ENCODE measurements around the gene ELMO2.

Gene ELMO2

DNA sequence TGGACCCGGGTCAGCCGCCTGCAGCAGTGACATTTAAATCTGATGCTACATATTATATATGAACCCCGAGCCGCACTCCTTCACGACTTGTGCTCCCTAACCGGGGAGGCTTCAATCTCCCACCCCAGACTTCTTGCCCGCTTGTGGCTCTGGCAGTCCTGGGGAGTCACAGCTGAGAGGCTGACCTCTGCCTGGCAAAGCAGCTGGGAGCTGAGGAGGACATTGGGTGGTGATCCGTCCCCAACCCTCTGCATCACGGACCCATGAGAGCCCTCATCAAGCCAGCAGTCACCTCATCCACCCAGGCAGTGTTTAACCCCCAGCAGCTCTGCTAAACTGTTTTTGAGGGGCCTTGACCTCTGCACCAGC is 64.4 kb downstream of the ELMO2 start:
- TF ChIP-seq EP300 (IDR thresholded peaks at IDR 0.05; ENCODE audit: borderline replicate concordance) (no peak), TEAD4 (IDR thresholded peaks at IDR 0.05) (no peak), CREB1 (IDR thresholded peaks at IDR 0.05; ENCODE audit: low read depth) (no peak), EGR1 (IDR thresholded peaks at IDR 0.05) (no peak), TCF12 (IDR thresholded peaks at IDR 0.05; ENCODE audit: low read depth) (no peak), NFIC (IDR thresholded peaks at IDR 0.05) (no peak), FOXM1 (IDR thresholded peaks at IDR 0.05; ENCODE audit: borderline replicate concordance, low read depth) (no peak), CEBPB (IDR thresholded peaks at IDR 0.05) (no peak), RAD21 (IDR thresholded peaks at IDR 0.05; ENCODE audit: low read depth) (no peak), ZBTB7A (IDR thresholded peaks at IDR 0.05; ENCODE audit: low read depth) (no peak), YY1 (IDR thresholded peaks at IDR 0.05; ENCODE audit: low read depth) (no peak), TAF1 (IDR thresholded peaks at IDR 0.05; ENCODE audit: low read depth) (no peak)
- TF ChIP-seq, protein P1, sequence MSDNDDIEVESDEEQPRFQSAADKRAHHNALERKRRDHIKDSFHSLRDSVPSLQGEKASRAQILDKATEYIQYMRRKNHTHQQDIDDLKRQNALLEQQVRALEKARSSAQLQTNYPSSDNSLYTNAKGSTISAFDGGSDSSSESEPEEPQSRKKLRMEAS (IDR thresholded peaks at IDR 0.05) = no peak
- TF ChIP-seq, protein P2, sequence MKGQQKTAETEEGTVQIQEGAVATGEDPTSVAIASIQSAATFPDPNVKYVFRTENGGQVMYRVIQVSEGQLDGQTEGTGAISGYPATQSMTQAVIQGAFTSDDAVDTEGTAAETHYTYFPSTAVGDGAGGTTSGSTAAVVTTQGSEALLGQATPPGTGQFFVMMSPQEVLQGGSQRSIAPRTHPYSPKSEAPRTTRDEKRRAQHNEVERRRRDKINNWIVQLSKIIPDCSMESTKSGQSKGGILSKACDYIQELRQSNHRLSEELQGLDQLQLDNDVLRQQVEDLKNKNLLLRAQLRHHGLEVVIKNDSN (IDR thresholded peaks at IDR 0.05) = no peak
- TF ChIP-seq, protein P3, sequence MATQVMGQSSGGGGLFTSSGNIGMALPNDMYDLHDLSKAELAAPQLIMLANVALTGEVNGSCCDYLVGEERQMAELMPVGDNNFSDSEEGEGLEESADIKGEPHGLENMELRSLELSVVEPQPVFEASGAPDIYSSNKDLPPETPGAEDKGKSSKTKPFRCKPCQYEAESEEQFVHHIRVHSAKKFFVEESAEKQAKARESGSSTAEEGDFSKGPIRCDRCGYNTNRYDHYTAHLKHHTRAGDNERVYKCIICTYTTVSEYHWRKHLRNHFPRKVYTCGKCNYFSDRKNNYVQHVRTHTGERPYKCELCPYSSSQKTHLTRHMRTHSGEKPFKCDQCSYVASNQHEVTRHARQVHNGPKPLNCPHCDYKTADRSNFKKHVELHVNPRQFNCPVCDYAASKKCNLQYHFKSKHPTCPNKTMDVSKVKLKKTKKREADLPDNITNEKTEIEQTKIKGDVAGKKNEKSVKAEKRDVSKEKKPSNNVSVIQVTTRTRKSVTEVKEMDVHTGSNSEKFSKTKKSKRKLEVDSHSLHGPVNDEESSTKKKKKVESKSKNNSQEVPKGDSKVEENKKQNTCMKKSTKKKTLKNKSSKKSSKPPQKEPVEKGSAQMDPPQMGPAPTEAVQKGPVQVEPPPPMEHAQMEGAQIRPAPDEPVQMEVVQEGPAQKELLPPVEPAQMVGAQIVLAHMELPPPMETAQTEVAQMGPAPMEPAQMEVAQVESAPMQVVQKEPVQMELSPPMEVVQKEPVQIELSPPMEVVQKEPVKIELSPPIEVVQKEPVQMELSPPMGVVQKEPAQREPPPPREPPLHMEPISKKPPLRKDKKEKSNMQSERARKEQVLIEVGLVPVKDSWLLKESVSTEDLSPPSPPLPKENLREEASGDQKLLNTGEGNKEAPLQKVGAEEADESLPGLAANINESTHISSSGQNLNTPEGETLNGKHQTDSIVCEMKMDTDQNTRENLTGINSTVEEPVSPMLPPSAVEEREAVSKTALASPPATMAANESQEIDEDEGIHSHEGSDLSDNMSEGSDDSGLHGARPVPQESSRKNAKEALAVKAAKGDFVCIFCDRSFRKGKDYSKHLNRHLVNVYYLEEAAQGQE (IDR thresholded peaks at IDR 0.05; ENCODE audit: low read depth) = no peak

DNA sequence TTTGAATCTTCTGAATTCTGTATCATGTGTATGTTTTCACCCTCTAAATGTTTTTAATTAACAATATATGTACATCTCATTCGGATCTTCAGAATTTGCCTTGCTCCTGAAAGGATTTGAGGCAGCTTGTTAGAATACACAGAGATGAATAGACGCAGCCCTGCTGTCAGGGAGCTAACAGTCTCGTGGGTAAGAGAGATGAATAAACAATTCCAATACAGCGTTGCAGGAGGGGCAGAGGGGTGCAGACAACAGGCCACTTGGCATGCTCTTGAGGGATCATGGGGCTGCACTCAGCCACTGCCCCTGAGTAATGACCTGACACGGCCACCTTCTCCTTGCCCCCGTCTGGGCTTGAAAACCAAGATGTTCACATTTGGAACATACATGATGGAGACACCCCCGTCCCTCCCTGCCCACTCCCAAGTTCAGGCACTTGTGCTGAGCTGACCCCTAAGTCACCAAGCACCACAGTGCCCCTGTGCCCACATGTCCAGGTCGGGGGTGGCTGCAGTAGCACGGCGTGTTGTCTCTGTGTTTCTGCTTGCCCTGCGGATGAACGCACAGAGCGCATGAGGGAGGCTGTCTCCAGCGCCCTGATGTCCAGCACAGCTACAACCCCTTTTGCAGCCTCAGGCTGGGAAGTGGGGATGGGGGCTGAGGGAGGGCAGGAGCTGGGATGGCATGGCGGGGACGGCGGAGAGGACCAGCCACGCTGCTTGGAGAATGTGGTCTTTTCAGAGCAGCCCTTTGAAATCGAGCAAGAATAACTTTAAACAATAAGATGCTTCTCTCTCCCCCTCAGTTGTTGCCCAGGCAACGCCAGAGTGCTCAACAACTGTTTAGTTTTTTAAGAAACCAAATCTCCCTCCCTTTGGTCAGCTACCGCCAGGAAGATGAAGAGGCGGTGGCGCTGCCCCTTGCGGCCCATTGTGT is 65.1 kb downstream of the ELMO2 start:
- TF ChIP-seq, protein P3 (IDR thresholded peaks at IDR 0.05; ENCODE audit: low read depth) = no peak
- TF ChIP-seq EP300 (IDR thresholded peaks at IDR 0.05; ENCODE audit: borderline replicate concordance) = no peak
- TF ChIP-seq, protein P1 (IDR thresholded peaks at IDR 0.05) = no peak
- no peak for TF ChIP-seq TEAD4 (IDR thresholded peaks at IDR 0.05)
- TF ChIP-seq, protein P2 (IDR thresholded peaks at IDR 0.05) = no peak
- TF ChIP-seq CREB1 (IDR thresholded peaks at IDR 0.05; ENCODE audit: low read depth) = no peak
- TF ChIP-seq CEBPB (IDR thresholded peaks at IDR 0.05) = no peak
- TF ChIP-seq NFIC (IDR thresholded peaks at IDR 0.05) = no peak
- no peak for TF ChIP-seq YY1 (IDR thresholded peaks at IDR 0.05; ENCODE audit: low read depth)
- TF ChIP-seq EGR1 (IDR thresholded peaks at IDR 0.05) = no peak
- no peak for TF ChIP-seq FOXM1 (IDR thresholded peaks at IDR 0.05; ENCODE audit: borderline replicate concordance, low read depth)
- TF ChIP-seq TAF1 (IDR thresholded peaks at IDR 0.05; ENCODE audit: low read depth) = no peak

DNA sequence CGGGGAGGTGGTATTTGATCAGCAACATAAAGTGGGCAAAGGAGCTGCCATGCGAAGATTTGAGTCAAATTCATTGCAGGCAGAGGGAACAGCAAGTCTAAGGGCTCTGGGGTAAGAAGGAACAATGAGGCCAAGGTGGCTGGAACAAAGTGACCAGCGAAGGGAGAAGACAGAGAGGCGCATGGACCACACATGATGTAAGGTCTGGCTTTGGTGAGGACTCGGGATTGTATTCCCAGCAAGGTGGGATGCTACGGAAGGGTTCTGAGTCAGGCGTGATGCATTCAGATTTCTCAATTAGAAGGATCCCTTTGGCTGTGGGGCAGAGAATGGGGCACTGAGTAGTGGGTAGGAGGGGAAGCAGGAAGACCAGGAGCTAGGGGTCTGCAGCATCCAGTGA is 67.4 kb downstream of the ELMO2 start:
- TF ChIP-seq, protein P2 (IDR thresholded peaks at IDR 0.05) = no peak
- TF ChIP-seq CEBPB (IDR thresholded peaks at IDR 0.05) (no peak), TAF1 (IDR thresholded peaks at IDR 0.05; ENCODE audit: low read depth) (no peak), EGR1 (IDR thresholded peaks at IDR 0.05) (no peak), TCF12 (IDR thresholded peaks at IDR 0.05; ENCODE audit: low read depth) (no peak), NFIC (IDR thresholded peaks at IDR 0.05) (no peak), YY1 (IDR thresholded peaks at IDR 0.05; ENCODE audit: low read depth) (no peak), EP300 (IDR thresholded peaks at IDR 0.05; ENCODE audit: borderline replicate concordance) (no peak), ZBTB7A (IDR thresholded peaks at IDR 0.05; ENCODE audit: low read depth) (no peak), CREB1 (IDR thresholded peaks at IDR 0.05; ENCODE audit: low read depth) (no peak), FOXM1 (IDR thresholded peaks at IDR 0.05; ENCODE audit: borderline replicate concordance, low read depth) (no peak)
- TF ChIP-seq, protein P1 (IDR thresholded peaks at IDR 0.05) = no peak

DNA sequence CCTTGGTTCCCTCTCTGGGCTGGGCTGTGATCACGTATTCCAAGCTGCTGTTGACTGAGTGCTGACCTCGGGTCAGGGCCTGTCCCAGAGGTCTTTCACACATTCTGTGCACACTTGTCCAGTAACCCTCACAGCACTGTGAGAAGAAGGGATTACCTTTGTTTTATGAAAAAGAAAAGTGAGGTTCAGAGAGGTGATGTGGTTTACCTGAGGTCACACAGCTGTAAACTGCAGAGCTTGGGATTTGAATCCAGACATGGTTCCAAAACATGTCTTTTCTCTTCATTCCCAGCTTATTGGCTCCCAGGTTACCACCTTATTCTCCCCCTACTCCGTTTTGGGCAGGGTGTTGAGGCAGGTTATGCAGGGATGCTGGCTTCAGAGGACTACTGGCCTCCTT is 69.7 kb downstream of the ELMO2 start:
- TF ChIP-seq EGR1 (IDR thresholded peaks at IDR 0.05) (no peak), ZBTB7A (IDR thresholded peaks at IDR 0.05; ENCODE audit: low read depth) (no peak), NFIC (IDR thresholded peaks at IDR 0.05) (no peak), EP300 (IDR thresholded peaks at IDR 0.05; ENCODE audit: borderline replicate concordance) (no peak), FOXM1 (IDR thresholded peaks at IDR 0.05; ENCODE audit: borderline replicate concordance, low read depth) (no peak), CEBPB (IDR thresholded peaks at IDR 0.05) (no peak)
- TF ChIP-seq, protein P2 (IDR thresholded peaks at IDR 0.05) = no peak
- TF ChIP-seq, protein P3 (IDR thresholded peaks at IDR 0.05; ENCODE audit: low read depth) = no peak

Measured in Ishikawa (cell line).